ENCODE data around the gene OR10K2.
"Not testable (repeated sequence)": the region's sequence is repeated elsewhere in the genome, so short reads cannot be mapped to it uniquely, and the experiment has no call there.

OR10K2 gene

GRCh38 chr1:158426137-158426536 is at the start of gene OR10K2:
Gene OR10K2 (minus strand): TSS chr1:158426237. CDS start chr1:158420866, 5,371 bp downstream.
- DNase-seq: no peak

GRCh38 chr1:158471920-158472319 is 45.9 kb upstream of the OR10K2 start, which contains the start of gene OR10R2:
Gene OR10R2 (plus strand): TSS chr1:158472220. CDS start chr1:158472326, 106 bp downstream.
- no peak for DNase-seq

GRCh38 chr1:158461534-158461933 is 35.5 kb upstream of the OR10K2 start, which contains the start of gene OR10K1:
Gene OR10K1 (plus strand): TSS chr1:158461834. CDS start chr1:158465562, 3,728 bp downstream.
- no peak for DNase-seq

GRCh38 chr1:158458263-158458662 is 32.2 kb upstream of the OR10K2 start:
- no peak for DNase-seq

GRCh38 chr1:158457246-158457645 is 31.2 kb upstream of the OR10K2 start:
- no peak for DNase-seq

GRCh38 chr1:158454537-158454936 is 28.5 kb upstream of the OR10K2 start:
- no peak for DNase-seq

- DNase-seq: no peak
These were observed 19.3 kb upstream of the OR10K2 start for GRCh38 chr1:158445376-158445775.

GRCh38 chr1:158434741-158435140 is 8.7 kb upstream of the OR10K2 start:
- DNase-seq: no peak

- not testable (repeated sequence) for DNase-seq
These were observed 4.1 kb upstream of the OR10K2 start for GRCh38 chr1:158430163-158430562.

- DNase-seq: no peak
These were observed 1.0 kb downstream of the OR10K2 start for GRCh38 chr1:158425027-158425426.

GRCh38 chr1:158422212-158422611 is 3.8 kb downstream of the OR10K2 start:
- no peak for DNase-seq

- no peak for DNase-seq
These were observed 8.5 kb downstream of the OR10K2 start for GRCh38 chr1:158417586-158417985.

- DNase-seq: no peak
These were observed 11.2 kb downstream of the OR10K2 start for GRCh38 chr1:158414651-158415345.

GRCh38 chr1:158407092-158407491 is 18.9 kb downstream of the OR10K2 start:
- no peak for DNase-seq

- DNase-seq: no peak
These were observed 25.2 kb downstream of the OR10K2 start for GRCh38 chr1:158400871-158401270.

GRCh38 chr1:158398818-158399514 is 27.1 kb downstream of the OR10K2 start, which contains the start of gene OR10T2:
Gene OR10T2 (minus strand): TSS chr1:158399466. CDS start chr1:158399466, 0 bp downstream.
- DNase-seq: no peak

GRCh38 chr1:158396646-158397045 is 29.4 kb downstream of the OR10K2 start:
- no peak for DNase-seq

GRCh38 chr1:158393476-158393875 is 32.6 kb downstream of the OR10K2 start:
- no peak for DNase-seq

- no peak for DNase-seq
These were observed 34.9 kb downstream of the OR10K2 start for GRCh38 chr1:158391099-158391498.

GRCh38 chr1:158390331-158390730 is 35.7 kb downstream of the OR10K2 start:
- no peak for DNase-seq

- no peak for DNase-seq
These were observed 51.2 kb downstream of the OR10K2 start for GRCh38 chr1:158374860-158375259.

GRCh38 chr1:158374101-158374500 is 51.9 kb downstream of the OR10K2 start:
- not testable (repeated sequence) for DNase-seq

- DNase-seq: no peak
These were observed 54.7 kb downstream of the OR10K2 start for GRCh38 chr1:158371188-158371953.

All from T1000 (cell line).